Keratinocyte (primary cell): ENCODE results near the gene FANCD2. TPM values are rescaled to one million over a fixed set of nuclear protein-coding genes. Genes with fewer than 3 reads are reported as not detected.

Source experiments
- DNase-seq: peaks from one replicate; pipeline ENCODE4 v3.0.0-alpha.2; 2011; ENCODE audit warnings: low read depth, missing footprints, low spot score
- FAIRE-seq: peaks from 2 replicates; lab custom pipeline; 2011; peaks lifted over from hg19 to GRCh38; lab: Jason Lieb, UNC
- H2AFZ ChIP-seq: 2 replicates; pipeline ENCODE4 v1.6.0; 2012; ENCODE audit warnings: low read length, control low read depth, inconsistent platforms; ENCODE audit not compliant: control insufficient read depth
- H3K27ac ChIP-seq: 2 replicates; pipeline ENCODE4 v1.5.1; 2011; ENCODE audit warnings: low read length; ENCODE audit not compliant: control insufficient read depth, insufficient read depth
- H3K27me3 ChIP-seq: 3 replicates; pipeline ENCODE4 v1.6.0; 2011; ENCODE audit warnings: low read length; ENCODE audit not compliant: control insufficient read depth, insufficient read depth; ENCODE audit errors: extremely low read depth
- H3K36me3 ChIP-seq, 2 experiments: 2 replicates in 1 of 2; 3 replicates in 1 of 2; pipeline ENCODE4 v1.5.1; 2011; ENCODE audit warnings: low read length in 2 of 2, mild to moderate bottlenecking in 1 of 2; ENCODE audit not compliant: control insufficient read depth in 2 of 2, insufficient read depth in 2 of 2; ENCODE audit errors: extremely low read depth in 1 of 2
- H3K4me1 ChIP-seq: 3 replicates; pipeline ENCODE4 v1.5.1; 2011; ENCODE audit warnings: low read length; ENCODE audit not compliant: control insufficient read depth, insufficient read depth; ENCODE audit errors: extremely low read depth
- H3K4me2 ChIP-seq: 3 replicates; pipeline ENCODE4 v1.6.0; 2011; ENCODE audit warnings: low read depth, low read length; ENCODE audit not compliant: control insufficient read depth, insufficient read depth; ENCODE audit errors: extremely low read depth
- H3K4me3 ChIP-seq, 3 experiments: fragments of 200-600 bp in 1 of 3; sonication (generic) in 1 of 3; 2 replicates in 2 of 3; 3 replicates in 1 of 3; pipeline ENCODE4 v1.5.1; 2011 to 2016; ENCODE audit warnings: low read length in 3 of 3, mild to moderate bottlenecking in 3 of 3, control low read depth in 2 of 3, inconsistent platforms in 1 of 3, low read depth in 1 of 3, mixed read lengths in 1 of 3, mixed run types in 1 of 3, moderate library complexity in 1 of 3; ENCODE audit not compliant: control insufficient read depth in 2 of 3, insufficient read depth in 2 of 3; ENCODE audit errors: extremely low read depth in 1 of 3
- H3K79me2 ChIP-seq: 2 replicates; pipeline ENCODE4 v1.6.0; 2012; ENCODE audit warnings: low read length; ENCODE audit not compliant: control insufficient read depth, insufficient read depth
- H3K9ac ChIP-seq: 3 replicates; pipeline ENCODE4 v1.6.0; 2011; ENCODE audit warnings: low read length; ENCODE audit not compliant: control insufficient read depth, insufficient read depth; ENCODE audit errors: extremely low read depth
- H3K9me1 ChIP-seq: 3 replicates; pipeline ENCODE4 v1.6.0; 2011; ENCODE audit warnings: low read length; ENCODE audit not compliant: control insufficient read depth, insufficient read depth; ENCODE audit errors: extremely low read depth
- H3K9me3 ChIP-seq: 2 replicates; pipeline ENCODE4 v1.5.1; 2012; ENCODE audit warnings: low read depth, low read length; ENCODE audit not compliant: control insufficient read depth
- H4K20me1 ChIP-seq: 3 replicates; pipeline ENCODE4 v1.6.0; 2011; ENCODE audit warnings: low read length; ENCODE audit not compliant: control insufficient read depth, insufficient read depth; ENCODE audit errors: extremely low read depth
- CTCF ChIP-seq, 3 experiments: IDR thresholded peaks in 1 of 3; conservative IDR thresholded peaks in 1 of 3; optimal IDR thresholded peaks in 1 of 3; 2 replicates in 2 of 3; 3 replicates in 1 of 3; pipeline versions ENCODE3 to v1.5.1; 2011; ENCODE audit warnings: low read length in 3 of 3, mild to moderate bottlenecking in 3 of 3, moderate library complexity in 2 of 3, control low read depth in 1 of 3, inconsistent platforms in 1 of 3; ENCODE audit not compliant: insufficient read depth in 2 of 3; ENCODE audit errors: extremely low read depth in 1 of 3
- EZH2 ChIP-seq: IDR thresholded peaks from one replicate; pipeline ENCODE4 v1.6.1; 2012; ENCODE audit warnings: inconsistent platforms, mild to moderate bottlenecking, low read length, moderate library complexity
- dilution Hi-C: fragments of 300-500 bp; cut with MboI; formaldehyde crosslinking; loops from one replicate; pipeline ENCODE4 v1.7.0; 2020; ENCODE audit warnings: low sequenced_read_pairs; ENCODE audit not compliant: extremely low pct_ligation_motif_present
- polyA plus RNA-seq, 5 experiments: library from polyadenylated mRNA; depleted of rRNA in 3 of 5; stranded (reverse) in 3 of 5; stranded (forward) in 1 of 5; unstranded in 1 of 5; fragments of >200 nt; gene quantifications; 1 replicate in 1 of 5; 2 replicates in 3 of 5; 3 replicates in 1 of 5; pipeline versions ENCODE4 v1.2.1 to v1.2.3, GENCODE V29; 2011 to 2012; ENCODE audit warnings: missing spikeins in 2 of 5, low read depth in 1 of 5, low replicate concordance in 1 of 5

FANCD2 gene
- polyA plus RNA-seq, 1 donor (not counting 4 experiments of a cell fraction or from before 2014, with no cell fraction given) = 12.5 TPM

- Histone ChIP-seq H4K20me1 (no peaks in the 10 kb centered on the region), H3K79me2 (no peaks in the 10 kb centered on the region), H3K27me3 (no peaks in the 10 kb centered on the region), H2AFZ (no peak overlapping the region), H3K9me3 (no peaks in the 10 kb centered on the region), H3K4me2 (no peak overlapping the region), H3K4me1 (peaks cover 8% of the 10 kb centered on the region), H3K9ac (no peak overlapping the region), H3K27ac (no peak overlapping the region), H3K36me3 (no peaks in the 10 kb centered on the region), H3K9me1 (no peaks in the 10 kb centered on the region), H3K4me3 (no peak overlapping the region)
- dilution Hi-C loops = no loop called here
- FAIRE-seq = no peak
- TF ChIP-seq EZH2 = no peak
- no peak for TF ChIP-seq CTCF (optimal IDR thresholded peaks at IDR 0.05 in 1 of 3, IDR thresholded peaks at IDR 0.05 in 1 of 3, conservative IDR thresholded peaks at IDR 0.05 in 1 of 3; ENCODE audit: extremely low read depth in 1 of 3, insufficient read depth in 2 of 3, low read length in 3 of 3)
- DNase-seq = no peak
These were observed 14.1 kb upstream of the FANCD2 start for GRCh38 chr3:10012106-10012505.

- Histone ChIP-seq H3K4me3 (no peak overlapping the region), H3K79me2 (no peaks in the 10 kb centered on the region), H3K9me3 (no peaks in the 10 kb centered on the region), H3K27ac (no peak overlapping the region), H4K20me1 (no peaks in the 10 kb centered on the region), H3K4me1 (peaks cover 2% of the 10 kb centered on the region), H3K27me3 (no peaks in the 10 kb centered on the region), H2AFZ (no peak overlapping the region), H3K9me1 (no peaks in the 10 kb centered on the region), H3K36me3 (peaks cover 3 to 5% of the 10 kb centered on the region in 2 experiments), H3K9ac (no peak overlapping the region), H3K4me2 (no peak overlapping the region)
- TF ChIP-seq CTCF (optimal IDR thresholded peaks at IDR 0.05 in 1 of 3, IDR thresholded peaks at IDR 0.05 in 1 of 3, conservative IDR thresholded peaks at IDR 0.05 in 1 of 3; ENCODE audit: extremely low read depth in 1 of 3, insufficient read depth in 2 of 3, low read length in 3 of 3) = no peak
- TF ChIP-seq EZH2 = no peak
- no peak for FAIRE-seq
- dilution Hi-C loops = no loop called here
- DNase-seq = no peak
These were observed 10.8 kb upstream of the FANCD2 start for GRCh38 chr3:10015461-10015904.
